UCSD-AML1 (cell line): ENCODE results near the gene RUNDC1.

Experiments used
- DNase-seq: peaks from one replicate; lab custom pipeline; 2025; ENCODE audit not compliant: unreplicated experiment; lab: John Stamatoyannopoulos, UW

RUNDC1 gene

GRCh38 chr17:43018008-43018853 is 37.9 kb downstream of the RUNDC1 start:
- DNase-seq = peak; percentile 44

- no peak for DNase-seq
Measured at GRCh38 chr17:43018932-43019331, 38.6 kb downstream of the RUNDC1 start.

GRCh38 chr17:43019418-43019817 is 39.1 kb downstream of the RUNDC1 start:
- no peak for DNase-seq

- peak; percentile 63 for DNase-seq
Measured at GRCh38 chr17:43020030-43020621, 39.8 kb downstream of the RUNDC1 start.

- peak; percentile 58 for DNase-seq
Measured at GRCh38 chr17:43020789-43021740, 40.7 kb downstream of the RUNDC1 start.

- DNase-seq = peak; percentile 83
Measured at GRCh38 chr17:43021741-43022512, 41.6 kb downstream of the RUNDC1 start, which contains the start of gene VAT1. VAT1 (minus strand) TSS chr17:43022385; CDS start chr17:43022322, 63 bp downstream.

- peak; percentile 84 for DNase-seq
Measured at GRCh38 chr17:43024407-43025289, 44.3 kb downstream of the RUNDC1 start, which contains the start of gene RND2. RND2 (plus strand) TSS chr17:43025231; CDS start chr17:43025348, 117 bp downstream.

- DNase-seq = no peak
Measured at GRCh38 chr17:43025290-43025657, 44.9 kb downstream of the RUNDC1 start.

GRCh38 chr17:43025766-43026537 is 45.6 kb downstream of the RUNDC1 start:
- no peak for DNase-seq

GRCh38 chr17:43026595-43026994 is 46.2 kb downstream of the RUNDC1 start:
- DNase-seq = no peak

GRCh38 chr17:43027091-43028032 is 47.0 kb downstream of the RUNDC1 start:
- DNase-seq = no peak

GRCh38 chr17:43028221-43028861 is 48.0 kb downstream of the RUNDC1 start:
- no peak for DNase-seq

- no peak for DNase-seq
Measured at GRCh38 chr17:43030137-43030767, 49.9 kb downstream of the RUNDC1 start.

GRCh38 chr17:43031666-43032065 is 51.3 kb downstream of the RUNDC1 start:
- no peak for DNase-seq

- no peak for DNase-seq
Measured at GRCh38 chr17:43033948-43034881, 53.9 kb downstream of the RUNDC1 start.

GRCh38 chr17:43034894-43035293 is 54.5 kb downstream of the RUNDC1 start:
- no peak for DNase-seq
